Measurements from ENCODE around the gene CYP2A6.
"Not testable (repeated sequence)": the region's sequence is repeated elsewhere in the genome, so short reads cannot be mapped to it uniquely, and the experiment has no call there.

The CYP2A6 gene

GRCh38 chr19:40850277-40850676, at the start of gene CYP2A6:
TSS of gene CYP2A6 (minus strand) at chr19:40850447. CDS start at chr19:40850426, 21 bp downstream.
- Mint-ChIP-seq H3K27me3 (peaks cover 44% of the 10 kb centered on the region), H3K27ac (peak within 1 kb of the TSS; percentile 2), H3K4me1 (ENCODE audit: low read depth) (peaks cover 17% of the 10 kb centered on the region)
- intact Hi-C loops (cut with micrococcal nuclease); H3K9me3 Mint-ChIP-seq; H3K36me3 Mint-ChIP-seq (ENCODE audit: low read depth); H3K4me3 Mint-ChIP-seq: not testable (repeated sequence)

- H3K27ac Mint-ChIP-seq; intact Hi-C loops (cut with micrococcal nuclease); H3K4me3 Mint-ChIP-seq; H3K9me3 Mint-ChIP-seq; H3K36me3 Mint-ChIP-seq (ENCODE audit: low read depth): not testable (repeated sequence)
- H3K27me3 Mint-ChIP-seq = peaks cover 11% of the 10 kb centered on the region
- H3K4me1 Mint-ChIP-seq (ENCODE audit: low read depth) = peaks cover 10% of the 10 kb centered on the region
Measured at GRCh38 chr19:40899964-40900363, 49.7 kb upstream of the CYP2A6 start.

- H3K4me3 Mint-ChIP-seq; H3K9me3 Mint-ChIP-seq; H3K27ac Mint-ChIP-seq; intact Hi-C loops (cut with micrococcal nuclease); H3K36me3 Mint-ChIP-seq (ENCODE audit: low read depth): not testable (repeated sequence)
- H3K4me1 Mint-ChIP-seq (ENCODE audit: low read depth) = peaks cover 10% of the 10 kb centered on the region
- peaks cover 19% of the 10 kb centered on the region for H3K27me3 Mint-ChIP-seq
Measured at GRCh38 chr19:40896843-40897789, 46.9 kb upstream of the CYP2A6 start.

GRCh38 chr19:40896418-40896796, 46.2 kb upstream of the CYP2A6 start:
- Mint-ChIP-seq H3K27ac (no peak overlapping the region), H3K4me3 (no peak overlapping the region), H3K27me3 (peaks cover 20% of the 10 kb centered on the region), H3K9me3 (no peaks in the 10 kb centered on the region), H3K4me1 (ENCODE audit: low read depth) (peaks cover 10% of the 10 kb centered on the region), H3K36me3 (ENCODE audit: low read depth) (no peaks in the 10 kb centered on the region)
- intact Hi-C loops (cut with micrococcal nuclease) = no loop called here

- H3K27ac Mint-ChIP-seq = no peak overlapping the region
- H3K4me3 Mint-ChIP-seq = no peak overlapping the region
- no peaks in the 10 kb centered on the region for H3K4me1 Mint-ChIP-seq (ENCODE audit: low read depth)
- H3K9me3 Mint-ChIP-seq = no peaks in the 10 kb centered on the region
- H3K36me3 Mint-ChIP-seq (ENCODE audit: low read depth) = no peaks in the 10 kb centered on the region
- peaks cover 35% of the 10 kb centered on the region for H3K27me3 Mint-ChIP-seq
- intact Hi-C loops (cut with micrococcal nuclease) = no loop called here
Measured at GRCh38 chr19:40893112-40893511, 42.9 kb upstream of the CYP2A6 start.

GRCh38 chr19:40889366-40889765, 39.1 kb upstream of the CYP2A6 start:
- Mint-ChIP-seq H3K36me3 (ENCODE audit: low read depth) (no peaks in the 10 kb centered on the region), H3K27ac (no peak overlapping the region), H3K9me3 (no peaks in the 10 kb centered on the region), H3K4me1 (ENCODE audit: low read depth) (no peaks in the 10 kb centered on the region), H3K27me3 (peaks cover 31% of the 10 kb centered on the region), H3K4me3 (no peak overlapping the region)
- intact Hi-C loops (cut with micrococcal nuclease) = no loop called here

GRCh38 chr19:40888191-40888590, 37.9 kb upstream of the CYP2A6 start:
- Mint-ChIP-seq H3K4me3 (no peak overlapping the region), H3K27ac (no peak overlapping the region), H3K9me3 (no peaks in the 10 kb centered on the region), H3K4me1 (ENCODE audit: low read depth) (no peaks in the 10 kb centered on the region), H3K36me3 (ENCODE audit: low read depth) (no peaks in the 10 kb centered on the region), H3K27me3 (peaks cover 26% of the 10 kb centered on the region)
- intact Hi-C loops (cut with micrococcal nuclease) = no loop called here

GRCh38 chr19:40884187-40884931, 34.1 kb upstream of the CYP2A6 start:
- peaks cover 47% of the 10 kb centered on the region for H3K27me3 Mint-ChIP-seq
- H3K4me1 Mint-ChIP-seq (ENCODE audit: low read depth) = peaks cover 14% of the 10 kb centered on the region
- H3K4me3 Mint-ChIP-seq; H3K36me3 Mint-ChIP-seq (ENCODE audit: low read depth); H3K9me3 Mint-ChIP-seq; intact Hi-C loops (cut with micrococcal nuclease); H3K27ac Mint-ChIP-seq: not testable (repeated sequence)

- H3K36me3 Mint-ChIP-seq (ENCODE audit: low read depth); H3K27ac Mint-ChIP-seq; intact Hi-C loops (cut with micrococcal nuclease); H3K9me3 Mint-ChIP-seq; H3K4me3 Mint-ChIP-seq: not testable (repeated sequence)
- peaks cover 51% of the 10 kb centered on the region for H3K27me3 Mint-ChIP-seq
- peaks cover 14% of the 10 kb centered on the region for H3K4me1 Mint-ChIP-seq (ENCODE audit: low read depth)
Measured at GRCh38 chr19:40882062-40882461, 31.8 kb upstream of the CYP2A6 start, which contains the start of gene CYP2A7. TSS of gene CYP2A7 (minus strand) at chr19:40882231. CDS start at chr19:40882210, 21 bp downstream.

GRCh38 chr19:40879349-40879748, 29.1 kb upstream of the CYP2A6 start:
- H3K4me3 Mint-ChIP-seq; H3K9me3 Mint-ChIP-seq; intact Hi-C loops (cut with micrococcal nuclease); H3K27ac Mint-ChIP-seq; H3K36me3 Mint-ChIP-seq (ENCODE audit: low read depth): not testable (repeated sequence)
- Mint-ChIP-seq H3K4me1 (ENCODE audit: low read depth) (peaks cover 35% of the 10 kb centered on the region), H3K27me3 (peaks cover 53% of the 10 kb centered on the region)

GRCh38 chr19:40875526-40875951, 25.3 kb upstream of the CYP2A6 start:
- Mint-ChIP-seq H3K4me3 (peak overlapping the region; percentile 78), H3K4me1 (ENCODE audit: low read depth) (peaks cover 28% of the 10 kb centered on the region), H3K27ac (peak overlapping the region; percentile 79), H3K27me3 (peaks cover 32% of the 10 kb centered on the region)
- intact Hi-C loops (cut with micrococcal nuclease); H3K36me3 Mint-ChIP-seq (ENCODE audit: low read depth); H3K9me3 Mint-ChIP-seq: not testable (repeated sequence)

- H3K27ac Mint-ChIP-seq; H3K36me3 Mint-ChIP-seq (ENCODE audit: low read depth); intact Hi-C loops (cut with micrococcal nuclease); H3K4me3 Mint-ChIP-seq; H3K9me3 Mint-ChIP-seq: not testable (repeated sequence)
- Mint-ChIP-seq H3K27me3 (peaks cover 27% of the 10 kb centered on the region), H3K4me1 (ENCODE audit: low read depth) (peaks cover 21% of the 10 kb centered on the region)
Measured at GRCh38 chr19:40874874-40875273, 24.6 kb upstream of the CYP2A6 start.

GRCh38 chr19:40873873-40874272, 23.6 kb upstream of the CYP2A6 start:
- H3K27ac Mint-ChIP-seq; intact Hi-C loops (cut with micrococcal nuclease); H3K36me3 Mint-ChIP-seq (ENCODE audit: low read depth); H3K4me3 Mint-ChIP-seq; H3K9me3 Mint-ChIP-seq: not testable (repeated sequence)
- peaks cover 21% of the 10 kb centered on the region for H3K27me3 Mint-ChIP-seq
- peaks cover 21% of the 10 kb centered on the region for H3K4me1 Mint-ChIP-seq (ENCODE audit: low read depth)

GRCh38 chr19:40872209-40872608, 22.0 kb upstream of the CYP2A6 start:
- H3K27ac Mint-ChIP-seq = no peak overlapping the region
- H3K27me3 Mint-ChIP-seq = peaks cover 12% of the 10 kb centered on the region
- peaks cover 21% of the 10 kb centered on the region for H3K4me1 Mint-ChIP-seq (ENCODE audit: low read depth)

More at GRCh38 chr19:40872209-40872608, 22.0 kb upstream of the CYP2A6 start:
- no peaks in the 10 kb centered on the region for H3K36me3 Mint-ChIP-seq (ENCODE audit: low read depth)
- intact Hi-C loops (cut with micrococcal nuclease) = no loop called here
- no peak overlapping the region for H3K4me3 Mint-ChIP-seq
- no peaks in the 10 kb centered on the region for H3K9me3 Mint-ChIP-seq
